Activated CD4-positive, alpha-beta T cell treated with anti-CD3 and anti-CD28 coated beads, Interleukin-2, Interleukin-4, amounts not matched to agents 100 ng/mL and 50 ng/mL, durations not matched to agents 16 hours and 8 hours (primary cell): ENCODE data around the gene TMOD2.
"Not testable (repeated sequence)": the region's sequence is repeated elsewhere in the genome, so short reads cannot be mapped to it uniquely, and the experiment has no call there.

Experiments used
- DNase-seq: peaks from one replicate; pipeline ENCODE4 v3.0.0-alpha.2; 2020; ENCODE audit warnings: low spot score

Gene TMOD2

GRCh38 chr15:51775967-51776816, 24.8 kb downstream of the TMOD2 start:
- DNase-seq = peak; percentile 49

DNA sequence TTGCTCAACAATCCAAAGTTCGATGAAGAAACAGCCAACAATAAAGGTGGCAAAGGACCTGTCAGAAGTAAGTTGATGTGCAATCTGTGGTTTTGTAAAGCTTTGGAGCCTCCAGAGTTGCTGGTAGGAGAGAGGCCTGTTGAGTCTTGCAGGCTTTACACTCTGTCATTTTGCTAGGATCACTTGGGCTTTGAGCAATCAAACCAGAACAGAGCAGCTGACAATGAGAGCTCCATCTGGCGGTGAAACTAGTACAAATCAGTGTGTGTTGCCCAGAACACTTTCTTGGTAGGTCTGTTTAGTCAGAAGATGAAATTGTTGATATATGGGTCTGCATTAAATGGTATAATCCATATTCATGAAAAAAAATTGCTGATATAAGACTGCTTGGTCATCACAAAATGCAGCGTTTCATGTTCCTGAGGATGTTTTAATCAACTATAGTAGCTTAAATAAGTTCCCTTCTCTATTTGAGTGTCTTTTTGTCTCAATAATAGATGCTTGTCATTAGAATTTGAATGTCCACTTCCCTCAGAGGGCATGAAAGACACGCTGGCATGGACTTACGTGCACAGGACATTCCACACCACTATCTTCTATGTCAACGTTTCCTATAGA, 25.7 kb downstream of the TMOD2 start:
- DNase-seq = peak; percentile 73

DNA sequence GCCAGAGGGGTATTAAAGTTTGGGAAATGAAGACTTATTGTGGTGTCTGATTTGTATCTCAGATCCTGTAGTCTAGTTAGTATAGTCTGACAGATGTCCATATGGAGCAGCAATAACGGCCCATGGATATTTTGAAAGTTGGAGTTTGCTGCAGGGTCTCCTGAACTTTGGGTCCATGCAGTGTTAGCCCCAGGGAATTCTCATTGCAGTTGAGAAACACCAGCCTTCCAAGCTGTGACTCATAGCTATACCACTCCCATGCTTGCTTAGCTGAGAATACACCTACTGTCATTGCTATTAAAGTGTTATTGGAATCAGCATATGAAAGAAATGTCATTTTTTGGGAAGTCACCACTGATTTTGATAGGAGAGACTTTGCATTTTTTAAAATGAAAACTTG, 29.2 kb downstream of the TMOD2 start:
- no peak for DNase-seq

- DNase-seq = no peak
Observed at GRCh38 chr15:51781506-51781905, 30.1 kb downstream of the TMOD2 start.

DNA sequence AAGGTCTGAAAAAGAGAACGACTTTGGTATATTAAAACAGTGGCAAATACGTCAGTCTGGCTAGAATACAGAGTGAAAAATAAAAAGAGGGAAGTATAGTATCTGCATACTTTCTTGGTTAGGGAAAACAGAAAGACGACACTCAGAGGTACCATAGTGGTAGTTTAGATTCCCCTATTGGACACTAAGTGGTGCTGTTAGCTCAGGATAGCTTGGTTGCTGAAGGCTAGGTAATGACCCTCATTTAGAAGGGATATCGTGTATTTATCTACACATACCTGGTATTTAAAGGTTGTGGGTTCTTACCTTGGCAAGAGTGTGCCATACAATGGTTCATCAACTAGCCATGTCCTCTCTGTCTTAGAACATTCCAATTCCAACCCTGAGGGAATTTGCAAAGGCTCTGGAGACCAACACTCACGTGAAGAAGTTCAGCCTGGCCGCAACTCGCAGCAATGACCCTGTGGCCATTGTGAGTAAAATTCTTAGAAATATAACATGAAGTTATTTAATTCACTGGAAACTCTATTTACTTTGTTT, 31.0 kb downstream of the TMOD2 start:
- DNase-seq = no peak

GRCh38 chr15:51783967-51784366, 32.6 kb downstream of the TMOD2 start:
- no peak for DNase-seq

- DNase-seq = not testable (repeated sequence)
Observed at GRCh38 chr15:51787130-51787529, 35.7 kb downstream of the TMOD2 start.

DNA sequence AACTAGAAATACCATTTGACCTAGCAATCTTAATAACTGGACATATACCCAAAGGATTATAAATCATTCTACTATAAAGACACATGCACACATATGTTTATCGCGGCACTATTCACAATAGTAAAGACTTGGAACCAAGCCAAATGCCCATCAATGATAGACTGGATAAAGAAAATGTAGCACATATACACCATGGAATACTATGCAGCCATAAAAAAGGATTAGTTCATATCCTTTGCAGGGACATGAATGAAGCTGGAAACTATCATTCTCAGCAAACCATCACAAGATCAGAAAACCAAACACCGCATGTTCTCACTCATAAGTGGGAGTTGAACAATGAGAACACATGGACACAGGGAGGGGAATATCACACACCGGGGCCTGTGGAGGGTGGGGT, 41.1 kb downstream of the TMOD2 start:
- not testable (repeated sequence) for DNase-seq

GRCh38 chr15:51793521-51794305, 42.3 kb downstream of the TMOD2 start:
- DNase-seq = no peak

DNA sequence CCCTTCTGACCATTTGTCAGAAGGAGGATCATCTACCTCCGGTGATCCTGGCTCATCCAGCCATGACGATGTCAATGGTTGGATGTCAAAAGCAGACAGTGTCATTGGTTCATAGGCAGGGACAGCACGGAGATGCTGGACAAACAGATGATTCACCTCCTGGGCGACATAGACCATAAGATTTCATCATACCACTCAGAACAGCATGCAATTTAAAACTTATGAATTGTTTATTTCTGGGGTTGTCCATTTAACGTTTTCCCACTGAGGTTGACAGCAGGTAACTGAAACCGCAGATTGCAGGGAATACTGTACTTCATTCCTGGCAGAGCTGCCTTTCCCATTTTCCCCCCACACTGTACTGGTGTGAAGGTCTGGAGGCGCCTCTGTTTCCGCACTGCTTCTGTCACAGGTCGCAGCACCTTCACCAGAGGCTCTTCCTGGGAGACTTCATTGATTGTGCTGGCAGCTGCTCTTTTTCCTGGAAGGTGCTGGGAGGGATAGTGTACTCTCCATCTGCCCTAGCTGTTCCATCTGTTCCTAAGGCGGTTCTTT, 45.5 kb downstream of the TMOD2 start:
- DNase-seq = no peak

GRCh38 chr15:51798281-51798680, 46.9 kb downstream of the TMOD2 start:
- no peak for DNase-seq

DNA sequence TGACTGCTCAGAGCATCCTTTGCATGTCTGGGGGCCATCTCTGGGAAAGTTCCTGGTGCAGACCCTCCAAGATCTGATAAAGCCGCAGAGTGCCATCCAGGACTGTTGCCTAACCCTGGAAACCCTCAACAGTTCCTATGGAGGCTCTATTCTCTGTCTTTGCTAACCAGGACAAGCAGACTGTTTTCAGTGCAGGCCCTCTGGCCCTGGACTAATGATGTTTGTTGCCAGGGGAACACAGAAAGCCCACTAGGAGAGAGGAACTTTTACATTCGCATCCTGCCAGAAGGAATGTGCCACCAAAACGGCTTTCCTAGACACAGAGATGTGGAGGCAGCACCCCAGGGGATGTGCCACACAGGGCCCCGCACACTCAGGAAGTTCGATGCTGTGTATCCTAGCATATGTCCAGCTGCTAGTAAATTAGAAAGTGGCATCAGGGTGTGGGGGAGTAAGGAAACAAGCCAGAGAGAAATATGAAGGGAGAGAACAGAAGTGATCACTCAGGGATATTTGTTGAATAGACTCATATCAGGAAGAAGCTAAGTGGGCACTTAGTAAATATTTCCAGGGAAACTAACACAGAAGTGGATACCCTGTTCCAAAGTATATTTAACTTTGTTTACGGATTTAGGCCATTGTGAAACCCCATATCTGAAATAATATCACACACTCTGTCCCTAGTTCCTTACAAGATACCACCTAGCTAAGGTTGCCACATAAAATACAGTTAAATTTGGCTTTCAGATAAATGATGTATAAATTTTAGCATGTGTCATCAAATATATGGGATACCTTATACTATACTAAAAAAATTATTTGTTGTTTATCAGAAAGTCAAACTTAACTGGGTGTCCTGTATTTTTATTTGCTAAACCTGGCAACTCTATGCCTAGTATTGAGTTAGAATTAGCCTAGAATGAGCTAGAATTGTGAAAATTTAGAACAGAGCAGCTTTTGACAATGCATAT, 48.2 kb downstream of the TMOD2 start:
- no peak for DNase-seq

DNA sequence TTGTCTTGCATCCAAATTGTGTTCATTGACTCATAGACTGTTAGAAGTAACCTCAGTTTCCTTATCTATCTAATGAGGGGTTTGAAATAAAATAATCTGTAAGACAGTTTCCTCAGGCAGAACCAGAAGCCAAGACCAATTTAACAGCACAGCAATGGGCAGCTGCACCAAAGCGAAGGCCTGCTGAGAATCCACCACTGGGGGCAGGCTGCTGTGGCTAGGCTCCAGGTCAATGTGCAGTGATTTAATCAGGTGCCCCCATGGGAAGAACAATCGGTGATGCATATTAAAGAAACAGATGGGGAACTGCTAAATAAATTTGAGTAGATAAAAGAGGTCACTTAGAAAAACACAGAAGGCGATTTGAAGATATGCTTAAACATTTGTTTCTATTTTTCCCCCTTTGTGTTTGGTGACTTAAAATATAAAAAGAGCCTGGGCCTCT, 50.0 kb downstream of the TMOD2 start:
- DNase-seq = no peak

- no peak for DNase-seq
Observed at GRCh38 chr15:51802593-51802992, 51.2 kb downstream of the TMOD2 start.

DNA sequence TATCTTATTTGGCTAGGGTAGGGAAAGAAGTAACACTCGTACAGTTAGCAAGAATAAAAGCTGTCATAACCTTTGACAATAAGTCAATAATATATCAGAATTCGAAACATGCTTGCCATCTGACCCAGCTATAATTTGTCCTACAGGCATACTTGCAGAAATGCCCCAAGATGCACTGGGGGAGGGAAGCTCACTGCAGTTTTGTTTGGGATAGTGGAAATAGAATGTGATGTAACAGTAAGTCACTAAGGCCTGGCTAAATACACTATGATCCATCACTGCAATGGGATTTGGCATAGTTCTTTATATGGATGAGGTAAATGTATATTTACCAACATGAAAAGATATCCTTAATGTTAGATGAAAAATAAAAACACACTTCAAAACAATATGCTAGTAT, 52.6 kb downstream of the TMOD2 start:
- no peak for DNase-seq

- no peak for DNase-seq
Observed at GRCh38 chr15:51806123-51806522, 54.7 kb downstream of the TMOD2 start.

GRCh38 chr15:51809457-51809856, 58.1 kb downstream of the TMOD2 start:
- no peak for DNase-seq

DNA sequence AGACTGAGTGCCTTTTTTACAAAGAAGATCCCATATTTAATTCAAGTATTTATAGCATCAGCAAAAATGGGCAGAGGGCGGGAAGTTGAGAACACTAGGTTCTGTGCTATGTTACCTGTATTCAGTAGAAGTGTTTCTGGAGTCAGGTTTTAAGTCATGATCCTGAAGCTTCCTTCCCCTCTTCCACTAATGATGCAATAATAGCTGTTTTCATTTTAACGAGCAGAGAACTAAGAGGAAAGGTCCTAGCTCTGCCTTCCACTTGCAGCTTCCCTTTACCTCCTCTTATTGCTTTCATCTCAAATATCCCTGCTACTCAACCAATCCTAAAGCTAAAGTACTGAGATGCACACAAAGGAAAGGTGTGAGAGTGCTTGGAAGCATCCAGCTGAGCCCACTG, 61.2 kb downstream of the TMOD2 start:
- DNase-seq = no peak

GRCh38 chr15:51814606-51815005, 63.2 kb downstream of the TMOD2 start:
- no peak for DNase-seq

GRCh38 chr15:51816611-51817010, 65.2 kb downstream of the TMOD2 start:
- DNase-seq = no peak

- no peak for DNase-seq
Observed at GRCh38 chr15:51818150-51818549, 66.8 kb downstream of the TMOD2 start.
